SK-N-DZ (cell line): ENCODE measurements around the gene MRNIP.
A peak's percentile ranks its signal among the peaks of the same experiment; 100 is the strongest.

ENCODE experiments used
- DNase-seq: peaks from one replicate; pipeline ENCODE4 v3.0.0-alpha.2; 2015; ENCODE audit warnings: low spot score

MRNIP gene

DNA sequence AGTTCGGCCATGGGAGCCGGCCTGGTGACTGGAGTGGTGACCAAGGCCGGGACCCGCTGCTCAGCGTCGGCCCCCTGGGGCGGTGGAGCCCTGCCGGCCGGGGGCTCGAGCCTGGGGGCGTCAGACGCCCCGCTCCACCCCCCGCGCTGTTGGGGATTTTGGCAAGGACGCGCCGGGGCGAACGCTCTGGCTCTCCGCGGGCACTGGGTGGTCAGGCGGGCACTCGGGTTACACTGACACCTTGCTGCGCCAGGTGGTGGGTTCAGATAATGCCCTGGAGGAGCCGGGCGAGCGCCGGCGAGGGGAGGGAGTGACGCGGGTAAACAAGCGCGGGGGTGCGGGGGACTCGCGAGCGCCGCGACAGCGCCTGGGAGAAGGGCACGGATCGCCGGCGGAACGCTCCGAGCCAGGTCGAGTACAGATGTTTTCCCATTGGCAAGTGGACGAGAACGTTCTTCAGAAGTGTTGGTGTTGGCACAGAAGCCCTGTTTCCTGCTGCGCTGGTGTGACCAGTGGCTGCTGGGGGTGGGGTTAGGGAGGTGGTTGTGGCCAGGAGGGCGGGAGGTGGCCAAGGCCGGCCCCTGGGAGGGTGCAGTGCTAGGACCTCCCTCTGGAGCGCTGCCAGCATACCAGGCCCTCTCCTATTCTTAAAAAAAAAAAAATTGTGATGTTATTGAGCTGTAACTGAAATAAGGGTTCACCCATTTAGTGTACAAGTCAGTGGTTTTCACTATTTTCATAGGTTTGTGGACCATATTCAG lies 37.1 kb downstream of the MRNIP start:
- peak; percentile 82 for DNase-seq

DNA sequence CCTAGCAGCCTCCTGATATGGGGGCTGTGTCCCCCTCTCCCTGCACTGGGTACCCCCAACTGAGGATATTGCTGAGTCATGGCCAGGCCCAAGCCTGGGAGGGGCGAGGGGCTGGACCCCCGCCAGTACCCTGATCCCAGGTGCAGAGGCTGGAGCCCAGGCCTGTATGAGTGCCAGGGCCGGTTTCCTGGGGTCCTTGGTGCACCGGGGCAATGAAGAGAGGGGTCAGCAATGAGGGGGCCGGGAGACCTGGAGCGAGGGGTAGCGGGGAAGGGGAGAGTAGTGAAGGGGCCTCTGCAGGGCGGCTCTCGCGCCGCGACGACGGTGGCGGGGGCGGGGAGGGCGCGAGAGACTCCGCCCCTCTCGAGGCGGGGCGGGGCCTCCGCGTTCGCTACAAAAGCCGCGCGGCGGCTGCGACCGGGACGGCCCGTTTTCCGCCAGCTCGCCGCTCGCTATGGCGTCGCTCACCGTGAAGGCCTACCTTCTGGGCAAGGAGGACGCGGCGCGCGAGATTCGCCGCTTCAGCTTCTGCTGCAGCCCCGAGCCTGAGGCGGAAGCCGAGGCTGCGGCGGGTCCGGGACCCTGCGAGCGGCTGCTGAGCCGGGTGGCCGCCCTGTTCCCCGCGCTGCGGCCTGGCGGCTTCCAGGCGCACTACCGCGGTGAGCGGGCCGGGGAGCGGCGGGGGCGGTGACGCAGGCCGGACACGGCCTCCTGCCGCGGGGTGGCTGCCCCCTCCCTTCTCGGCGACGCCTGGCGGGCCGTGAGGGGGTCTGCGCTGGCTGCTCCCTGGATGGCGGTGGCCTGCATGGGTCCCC lies 37.9 kb downstream of the MRNIP start, which contains the start of gene SQSTM1:
Gene SQSTM1, plus strand, starts transcription at position 423 of the 815 bp plus-strand sequence. Its CDS starts 32 bp downstream, at position 455.
- DNase-seq: peak; percentile 78

- DNase-seq: no peak
Observed at GRCh38 chr5:179820127-179820482, 38.5 kb downstream of the MRNIP start.

DNA sequence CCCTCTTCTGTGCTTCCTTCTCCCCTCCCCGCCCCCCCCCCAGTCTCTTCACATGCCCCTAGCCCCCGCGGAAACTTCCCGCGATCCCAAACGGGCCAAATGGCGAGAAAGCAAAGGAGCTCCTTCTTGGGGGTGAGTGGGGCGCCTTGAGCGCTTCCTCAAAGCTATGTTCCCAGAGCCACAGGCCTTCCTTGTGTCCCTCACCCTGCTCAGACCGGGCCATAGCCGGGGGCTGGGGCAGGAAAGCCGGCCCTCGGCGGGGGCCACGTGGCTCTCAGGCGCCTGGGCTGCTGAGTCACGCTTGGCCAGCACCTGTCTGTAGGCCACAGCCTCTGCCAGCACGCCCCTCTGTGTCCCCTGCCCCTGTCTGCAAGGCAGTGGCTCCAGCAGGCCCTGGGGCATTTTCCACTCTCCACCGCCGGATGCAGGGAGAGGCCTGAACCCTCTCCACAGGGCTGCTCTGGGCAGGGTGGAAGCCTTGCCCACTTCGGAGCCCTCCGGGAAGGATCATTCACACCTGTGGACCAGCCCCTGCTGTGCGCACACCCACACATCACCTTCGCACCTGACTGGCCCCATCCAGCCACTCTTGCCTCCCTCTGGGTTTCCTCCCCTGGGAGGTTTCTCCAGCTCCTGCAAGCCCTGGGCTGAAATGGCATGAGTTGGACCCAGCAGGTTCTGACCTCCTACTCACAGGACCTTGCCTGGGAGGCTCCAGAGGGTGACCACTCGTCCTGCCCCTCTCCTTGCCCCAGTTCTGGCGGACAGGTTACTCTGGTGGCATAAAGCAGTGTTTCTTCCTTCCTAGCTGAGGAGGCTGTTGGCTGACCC lies 39.1 kb downstream of the MRNIP start:
- DNase-seq: peak; percentile 81

GRCh38 chr5:179818746-179819295 lies 39.8 kb downstream of the MRNIP start:
- DNase-seq: peak; percentile 76

DNA sequence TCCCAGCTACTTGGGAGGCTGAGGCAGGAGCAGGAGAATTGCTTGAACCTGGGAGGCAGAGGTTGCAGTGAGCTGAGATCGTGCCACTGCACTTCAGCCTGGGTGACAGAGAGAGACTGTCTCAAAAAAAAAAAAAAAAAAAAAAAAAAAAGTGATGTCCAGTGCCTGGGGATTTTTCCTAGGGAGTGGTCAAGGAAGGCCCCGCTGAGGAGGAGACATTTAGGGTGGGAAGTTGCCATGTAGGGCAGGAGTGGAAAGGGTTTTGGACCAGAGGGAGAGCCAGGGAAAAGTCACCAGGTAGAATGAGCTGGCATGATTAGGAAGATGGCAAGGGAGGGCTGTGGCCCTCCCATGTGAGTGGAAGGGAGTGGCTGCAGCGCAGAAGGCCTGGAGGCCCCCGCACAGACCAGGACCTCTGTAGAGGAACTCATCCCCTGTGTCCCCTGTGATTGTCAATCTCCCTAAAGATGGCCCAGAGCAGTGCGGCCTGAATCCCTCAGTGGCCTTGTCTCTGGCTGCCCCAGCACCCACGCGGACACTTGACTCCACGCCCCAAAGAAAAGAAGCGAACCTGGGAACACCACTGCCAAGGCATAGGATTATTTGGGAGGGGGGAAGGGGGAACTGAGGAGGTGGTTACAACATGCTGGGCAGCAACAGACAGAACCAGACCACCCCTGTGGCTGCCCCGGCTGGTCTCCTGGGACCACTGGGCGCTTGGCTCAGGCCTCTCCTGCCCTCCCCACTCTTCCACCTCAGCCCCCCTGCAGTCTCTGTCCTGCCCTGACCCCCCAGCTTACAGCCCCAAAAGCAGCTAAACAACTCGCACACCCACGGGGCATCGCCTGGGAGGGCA lies 40.5 kb downstream of the MRNIP start:
- no peak for DNase-seq

GRCh38 chr5:179817470-179817840 lies 41.2 kb downstream of the MRNIP start:
- DNase-seq: no peak

DNA sequence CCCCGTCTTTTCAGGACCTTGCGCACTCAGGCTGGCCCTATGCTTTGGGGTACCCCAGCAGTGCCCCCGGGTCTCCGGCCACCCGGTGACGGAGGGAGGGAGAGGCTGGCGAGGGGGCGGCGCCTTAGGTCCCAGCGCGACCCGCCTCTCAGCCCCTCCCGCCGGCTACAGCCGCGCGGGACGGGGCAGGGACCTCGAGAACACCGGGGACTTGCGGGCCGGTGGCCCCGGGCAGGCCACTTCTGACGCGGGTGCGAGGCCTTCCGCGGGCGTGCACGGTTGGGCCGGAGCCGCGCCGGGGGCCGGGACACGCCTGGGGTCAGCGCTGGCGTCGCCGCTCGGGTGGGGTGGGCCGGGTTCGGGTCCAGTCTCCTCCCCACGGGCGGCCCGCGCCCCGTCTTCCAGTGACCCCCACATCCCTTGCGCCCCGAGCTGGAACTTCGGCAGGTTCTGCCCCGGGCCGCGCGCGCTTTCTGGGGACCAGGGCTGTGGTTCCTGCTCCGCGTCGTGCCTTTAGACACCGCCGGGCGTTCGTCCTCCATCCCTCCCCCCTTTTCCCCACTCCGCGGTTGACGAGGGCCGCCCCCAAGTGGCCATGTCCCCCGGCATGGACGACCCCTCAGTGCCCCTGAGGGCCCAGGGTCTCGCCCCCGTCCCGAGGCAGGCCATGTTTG lies 41.7 kb downstream of the MRNIP start:
- DNase-seq: no peak

DNA sequence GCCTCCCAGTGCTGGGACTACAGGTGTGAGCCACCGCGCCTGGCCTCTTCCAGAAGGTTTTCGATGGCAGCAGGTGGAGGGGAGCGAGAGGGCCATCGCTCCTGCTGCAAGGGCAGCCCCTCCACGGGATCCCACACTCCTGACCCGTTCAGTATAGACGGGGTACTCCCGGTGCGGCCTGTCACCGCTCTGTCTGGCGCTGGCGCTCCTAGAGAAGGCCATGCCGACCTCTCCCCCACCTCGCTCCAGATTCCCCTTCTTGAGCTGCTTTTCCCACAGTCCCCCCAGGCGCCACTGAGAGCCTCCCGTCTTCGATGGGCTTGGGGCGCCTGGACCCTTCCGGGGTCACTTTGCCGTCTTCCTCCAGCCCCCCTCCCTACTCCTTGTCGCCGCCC lies 42.2 kb downstream of the MRNIP start:
- DNase-seq: no peak

DNA sequence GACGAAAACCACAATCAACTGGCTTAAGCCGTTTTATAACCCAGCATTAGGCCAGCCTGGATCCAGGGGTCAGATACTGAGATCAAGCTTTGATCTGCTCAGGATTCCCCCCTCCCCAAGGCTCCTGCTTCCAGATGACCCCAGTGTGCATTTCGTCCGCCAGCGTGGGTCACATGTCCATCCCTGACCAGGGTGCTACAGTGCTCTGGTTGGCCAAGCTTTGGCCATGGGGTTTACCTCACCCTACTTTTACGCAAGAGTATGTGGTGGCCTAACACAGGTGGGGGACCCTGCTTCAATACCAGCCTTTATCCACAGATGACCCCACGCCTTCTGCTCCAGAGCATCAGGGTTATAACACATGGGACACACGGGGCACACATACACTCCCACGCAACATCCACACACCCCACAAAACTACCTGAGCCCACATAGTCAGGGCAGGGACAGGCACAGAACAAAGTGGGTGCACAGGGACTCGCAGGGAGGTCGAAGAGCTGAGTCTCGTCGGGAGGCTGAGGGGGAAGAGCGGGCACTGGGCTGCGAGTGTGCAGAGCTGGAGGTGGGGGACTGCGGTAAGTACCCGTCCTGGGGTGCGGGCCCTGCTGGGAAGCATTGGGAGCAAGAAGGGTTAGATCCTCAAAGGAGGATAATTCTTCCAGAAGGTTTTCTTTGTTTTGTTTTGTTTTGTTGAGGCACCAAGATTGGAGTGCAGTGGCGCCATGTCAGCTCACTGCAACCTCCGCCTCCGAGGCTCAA lies 42.9 kb downstream of the MRNIP start:
- no peak for DNase-seq

- DNase-seq: no peak
Observed at GRCh38 chr5:179814090-179814489, 44.5 kb downstream of the MRNIP start.

- no peak for DNase-seq
Observed at GRCh38 chr5:179812997-179813607, 45.5 kb downstream of the MRNIP start.

GRCh38 chr5:179812135-179812825 lies 46.3 kb downstream of the MRNIP start:
- DNase-seq: no peak

DNA sequence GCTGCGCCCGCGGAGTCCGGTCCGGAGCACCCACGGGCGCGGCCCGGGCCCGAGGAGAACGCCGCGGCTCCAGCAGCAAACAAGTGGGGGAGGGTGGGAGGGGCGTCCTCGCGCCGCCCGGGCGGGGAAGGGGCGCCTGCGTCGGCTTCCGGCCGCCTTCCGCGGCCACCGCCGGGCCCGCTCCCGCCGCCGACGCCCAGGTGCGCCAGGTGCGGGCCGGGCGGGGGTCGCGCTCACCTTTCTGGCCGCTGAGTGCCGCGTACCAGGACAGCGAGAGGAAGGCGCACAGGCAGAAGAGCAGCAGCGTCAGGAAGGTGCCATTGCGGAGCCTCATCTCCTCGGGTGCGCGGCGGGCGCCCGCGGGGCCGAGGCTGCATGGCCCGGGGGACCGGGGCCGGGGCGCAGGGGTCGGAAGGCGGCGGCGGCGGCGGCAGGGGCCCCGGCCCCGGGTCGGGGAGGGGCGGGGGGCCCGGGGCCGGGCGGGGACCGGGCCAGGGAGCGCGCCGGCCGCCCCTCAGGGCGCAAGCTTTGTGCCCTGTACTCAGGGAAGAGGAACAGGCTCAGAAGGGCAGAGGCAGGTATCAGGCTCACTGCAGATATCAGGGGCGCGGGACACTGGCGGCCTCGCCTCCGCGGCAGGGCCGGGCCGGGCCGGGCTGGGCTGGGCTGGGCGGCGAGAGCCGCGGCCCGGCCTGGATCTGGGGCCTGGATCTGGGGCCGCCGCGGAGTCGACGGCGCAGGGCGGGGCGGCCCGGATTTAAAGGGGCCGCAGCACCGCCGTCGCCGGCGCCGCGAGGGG lies 52.2 kb downstream of the MRNIP start, which contains the start of gene MGAT4B:
Gene MGAT4B, minus strand, starts transcription at position 617 of the 799 bp plus-strand sequence. Its CDS starts 283 bp downstream, at position 334.
- DNase-seq: peak; percentile 57

DNA sequence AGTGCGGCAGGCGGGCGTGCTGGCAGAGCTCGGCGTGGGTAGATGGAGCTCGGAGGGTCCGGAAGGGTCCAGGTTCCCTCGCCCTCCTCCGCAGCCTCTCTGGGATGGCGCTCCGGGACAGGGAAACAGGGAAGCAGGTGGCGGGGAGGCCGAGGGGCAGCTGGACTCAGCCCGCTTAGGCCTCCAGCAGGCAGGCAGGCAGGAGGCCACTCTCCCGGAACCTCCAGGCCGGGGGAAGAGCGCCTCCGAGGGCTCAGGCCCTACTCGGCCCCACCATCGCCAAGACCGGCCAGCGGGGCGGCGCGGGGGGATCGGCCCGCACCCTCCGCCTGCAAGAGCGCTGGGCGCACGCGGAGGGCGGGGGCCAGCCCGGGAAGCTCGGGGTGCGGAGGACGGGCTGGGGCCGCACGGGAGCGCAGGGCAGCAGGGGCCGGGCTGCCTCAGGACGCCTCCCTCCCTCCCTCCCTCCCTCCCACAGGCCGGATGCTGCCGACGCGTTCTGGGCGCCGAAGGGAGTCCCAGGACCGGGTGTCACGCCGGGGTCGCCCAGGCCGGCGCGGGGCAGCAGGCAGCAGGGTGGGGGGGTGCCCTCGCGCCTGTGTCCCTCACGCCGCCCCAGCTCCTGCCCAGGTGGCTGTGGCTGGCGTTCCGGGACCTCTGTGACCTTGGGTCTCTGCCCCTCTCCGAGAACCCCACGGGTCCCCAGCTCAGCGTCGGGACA lies 52.9 kb downstream of the MRNIP start:
- no peak for DNase-seq

- DNase-seq: no peak
Observed at GRCh38 chr5:179805070-179805528, 53.5 kb downstream of the MRNIP start.

DNA sequence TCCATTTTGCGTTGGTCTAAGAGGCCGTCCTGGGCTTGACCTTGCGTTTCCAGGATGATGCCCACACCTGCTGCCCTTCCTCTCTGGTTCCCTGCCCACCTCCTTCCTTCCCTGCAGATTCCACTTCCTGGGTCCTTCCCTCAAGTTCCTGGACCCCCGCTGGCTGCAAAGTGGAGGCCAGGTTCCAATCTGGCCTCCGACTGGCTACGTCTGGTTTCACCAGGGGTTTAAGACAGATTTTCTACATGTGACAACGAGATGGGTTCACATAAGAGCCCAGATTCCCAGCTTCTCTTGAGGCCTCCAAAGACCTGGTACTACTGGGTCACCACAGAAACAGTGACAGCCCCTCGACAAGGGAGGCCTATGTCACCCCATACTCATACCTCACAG lies 54.1 kb downstream of the MRNIP start:
- no peak for DNase-seq
